Smooth muscle cell (in vitro differentiated cells): ENCODE measurements around the gene CDKN2B-AS1. TPM values are rescaled to one million over a fixed set of nuclear protein-coding genes. Genes with fewer than 3 reads are reported as not detected.
A peak's percentile ranks its signal among the peaks of the same experiment; 100 is the strongest.

Source experiments
- DNase-seq: peaks from one replicate; lab custom pipeline; 2025; ENCODE audit not compliant: unreplicated experiment; lab: John Stamatoyannopoulos, UW
- H2AFZ ChIP-seq: fragments of 200-600 bp; sonication (generic); 2 replicates; pipeline ENCODE4 v1.6.0; 2016; ENCODE audit warnings: antibody characterized with exemption, low read depth, mild to moderate bottlenecking
- H3F3A ChIP-seq: fragments of 200-600 bp; sonication (generic); 2 replicates; pipeline ENCODE4 v1.6.0; 2017; ENCODE audit warnings: antibody characterized with exemption, low read depth
- H3K27ac ChIP-seq: fragments of 200-600 bp; sonication (generic); 2 replicates; pipeline ENCODE4 v1.5.1; 2016; ENCODE audit warnings: low read depth, mild to moderate bottlenecking
- H3K27me3 ChIP-seq: fragments of 200-600 bp; sonication (generic); 2 replicates; pipeline ENCODE4 v1.6.1; 2016; ENCODE audit warnings: low read depth, mild to moderate bottlenecking
- H3K36me3 ChIP-seq: fragments of 200-600 bp; sonication (generic); 2 replicates; pipeline ENCODE4 v1.5.1; 2016; ENCODE audit warnings: low read depth
- H3K4me1 ChIP-seq: fragments of 200-600 bp; sonication (generic); 2 replicates; pipeline ENCODE4 v1.5.1; 2016; ENCODE audit warnings: low read depth
- H3K4me2 ChIP-seq: fragments of 200-600 bp; sonication (generic); 2 replicates; pipeline ENCODE4 v1.6.0; 2016; ENCODE audit warnings: mild to moderate bottlenecking
- H3K4me3 ChIP-seq: fragments of 200-600 bp; sonication (generic); 2 replicates; pipeline ENCODE4 v1.5.1; 2016; ENCODE audit warnings: mild to moderate bottlenecking
- H3K79me2 ChIP-seq: fragments of 200-600 bp; sonication (generic); 2 replicates; pipeline ENCODE4 v1.6.0; 2016; ENCODE audit warnings: low read depth, mild to moderate bottlenecking
- H3K9ac ChIP-seq: fragments of 200-600 bp; sonication (generic); 2 replicates; pipeline ENCODE4 v1.6.0; 2016; ENCODE audit warnings: low read depth
- H3K9me3 ChIP-seq: fragments of 200-600 bp; sonication (generic); replicated peaks from 2 replicates; pipeline ENCODE4 v1.5.1; 2016; ENCODE audit warnings: low read depth
- H4K20me1 ChIP-seq: fragments of 200-600 bp; sonication (generic); 2 replicates; pipeline ENCODE4 v1.6.0; 2016; ENCODE audit warnings: low read depth
- WGBS: methylation state at CpG from one replicate; pipeline ENCODE4 v1.1.7; 2016; ENCODE audit warnings: low lambda C conversion rate; 5-methylcytosine and 5-hydroxymethylcytosine counted together
- polyA plus RNA-seq: library from polyadenylated mRNA; unstranded; fragments of >200 nt; fragmentation: Nextera tagmentation; extraction: Ambion mirVana; gene quantifications from 2 replicates; pipeline ENCODE4 v1.2.1, GENCODE V29; 2016
- total RNA-seq: library from RNA; depleted of rRNA; stranded (reverse); fragments of >200 nt; gene quantifications from 2 replicates; pipeline ENCODE4 v1.2.3, GENCODE V29; 2014
- TF ChIP-seq, protein P1 (sequence below): fragments of 200-600 bp; sonication (generic); IDR thresholded peaks from 2 replicates; pipeline ENCODE4 v1.5.1; 2017; ENCODE audit warnings: borderline replicate concordance, mild to moderate bottlenecking, antibody characterized with exemption; ENCODE audit not compliant: insufficient read depth, poor library complexity, severe bottlenecking

The CDKN2B-AS1 gene
- total and polyA plus RNA-seq, 2 experiments from 2014 or later = 32.7 to 38.5 TPM

DNA sequence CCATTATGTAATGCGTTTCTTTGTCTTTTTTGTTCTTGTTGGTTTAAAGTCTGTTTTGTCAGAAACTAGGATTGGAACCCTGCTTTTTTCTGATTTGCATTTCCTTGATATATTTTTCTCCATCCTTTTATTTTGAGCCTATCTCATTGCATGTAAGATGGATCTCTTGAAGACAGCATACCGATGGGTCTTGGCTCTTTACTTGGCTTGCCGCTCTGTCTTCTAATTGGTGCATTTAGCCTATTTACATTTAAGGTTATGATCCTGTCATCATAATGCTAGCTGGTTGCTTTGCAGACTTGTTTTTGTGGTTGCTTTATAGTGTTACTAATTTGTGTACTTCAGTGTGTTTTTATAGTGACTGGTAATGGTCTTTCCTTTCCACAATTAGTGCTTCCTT is 27.8 kb downstream of the CDKN2B-AS1 start:
- Histone ChIP-seq H3K27ac (no peak overlapping the region), H3K4me1 (no peaks in the 10 kb centered on the region), H3K79me2 (no peaks in the 10 kb centered on the region), H2AFZ (no peak overlapping the region), H3F3A (no peaks in the 10 kb centered on the region), H4K20me1 (no peaks in the 10 kb centered on the region), H3K36me3 (no peaks in the 10 kb centered on the region), H3K4me2 (no peak overlapping the region), H3K4me3 (no peak overlapping the region), H3K27me3 (no peaks in the 10 kb centered on the region), H3K9me3 (no peaks in the 10 kb centered on the region), H3K9ac (no peak overlapping the region)
- no peak for DNase-seq
- 95% methylated on average over 3 of the region's 3 CpGs for WGBS
- TF ChIP-seq, protein P1, sequence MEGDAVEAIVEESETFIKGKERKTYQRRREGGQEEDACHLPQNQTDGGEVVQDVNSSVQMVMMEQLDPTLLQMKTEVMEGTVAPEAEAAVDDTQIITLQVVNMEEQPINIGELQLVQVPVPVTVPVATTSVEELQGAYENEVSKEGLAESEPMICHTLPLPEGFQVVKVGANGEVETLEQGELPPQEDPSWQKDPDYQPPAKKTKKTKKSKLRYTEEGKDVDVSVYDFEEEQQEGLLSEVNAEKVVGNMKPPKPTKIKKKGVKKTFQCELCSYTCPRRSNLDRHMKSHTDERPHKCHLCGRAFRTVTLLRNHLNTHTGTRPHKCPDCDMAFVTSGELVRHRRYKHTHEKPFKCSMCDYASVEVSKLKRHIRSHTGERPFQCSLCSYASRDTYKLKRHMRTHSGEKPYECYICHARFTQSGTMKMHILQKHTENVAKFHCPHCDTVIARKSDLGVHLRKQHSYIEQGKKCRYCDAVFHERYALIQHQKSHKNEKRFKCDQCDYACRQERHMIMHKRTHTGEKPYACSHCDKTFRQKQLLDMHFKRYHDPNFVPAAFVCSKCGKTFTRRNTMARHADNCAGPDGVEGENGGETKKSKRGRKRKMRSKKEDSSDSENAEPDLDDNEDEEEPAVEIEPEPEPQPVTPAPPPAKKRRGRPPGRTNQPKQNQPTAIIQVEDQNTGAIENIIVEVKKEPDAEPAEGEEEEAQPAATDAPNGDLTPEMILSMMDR = no peak

DNA sequence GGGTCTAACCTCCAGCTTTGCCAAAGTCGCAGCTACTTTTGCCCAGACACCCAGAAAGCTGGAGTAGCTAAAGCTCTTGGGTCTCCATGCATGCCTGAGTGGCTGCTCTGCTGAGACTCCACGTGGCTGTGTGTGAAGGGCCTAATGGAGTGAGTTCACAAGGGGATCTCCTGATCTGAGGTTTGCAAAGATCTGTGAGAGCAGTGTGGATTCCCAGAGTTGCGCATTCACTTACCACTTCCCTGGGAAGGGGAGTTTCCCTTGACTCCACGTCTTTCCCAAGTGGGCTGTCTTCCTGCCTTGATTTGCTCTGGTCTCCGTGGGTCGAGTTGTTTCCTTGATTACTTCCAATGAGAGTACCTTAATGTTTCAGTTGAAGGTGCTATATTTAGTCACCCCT is 32.1 kb downstream of the CDKN2B-AS1 start:
- H3K9ac ChIP-seq = no peak overlapping the region
- no peaks in the 10 kb centered on the region for H3F3A ChIP-seq
- no peak overlapping the region for H3K4me3 ChIP-seq
- TF ChIP-seq, protein P1 = no peak
- no peaks in the 10 kb centered on the region for H3K79me2 ChIP-seq
- H3K27me3 ChIP-seq = no peaks in the 10 kb centered on the region
- H3K27ac ChIP-seq = no peak overlapping the region
- peaks cover 14% of the 10 kb centered on the region for H3K4me1 ChIP-seq
- H4K20me1 ChIP-seq = no peaks in the 10 kb centered on the region
- H2AFZ ChIP-seq = no peak overlapping the region
- WGBS = 80% methylated on average over 6 of the region's 6 CpGs
- H3K4me2 ChIP-seq = no peak overlapping the region
- H3K36me3 ChIP-seq = no peaks in the 10 kb centered on the region
- DNase-seq = no peak
- no peaks in the 10 kb centered on the region for H3K9me3 ChIP-seq

DNA sequence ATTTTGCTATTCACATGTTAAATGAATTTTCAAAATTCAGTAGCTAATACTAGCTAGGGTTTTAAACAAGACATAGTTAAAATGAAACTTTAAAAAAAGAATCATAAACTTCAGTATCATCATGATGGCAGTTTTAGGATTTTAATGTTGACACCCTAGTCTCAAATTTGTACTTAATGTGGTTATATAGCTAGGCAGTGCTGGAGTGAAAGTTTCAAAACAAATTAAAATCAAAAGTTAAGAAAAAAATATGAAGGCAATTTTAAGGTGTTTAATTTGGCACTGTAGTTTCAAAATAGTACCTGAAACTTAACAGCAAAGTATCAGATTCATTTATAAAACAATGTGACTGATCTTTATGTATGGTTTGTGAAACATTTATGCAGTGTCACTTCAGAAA is 33.8 kb downstream of the CDKN2B-AS1 start:
- Histone ChIP-seq H3K79me2 (no peaks in the 10 kb centered on the region), H4K20me1 (no peaks in the 10 kb centered on the region), H3K9me3 (no peaks in the 10 kb centered on the region), H3K27ac (no peak overlapping the region), H3K36me3 (no peaks in the 10 kb centered on the region), H3K9ac (no peak overlapping the region), H3K27me3 (no peaks in the 10 kb centered on the region), H3K4me3 (no peak overlapping the region), H3F3A (no peaks in the 10 kb centered on the region), H3K4me2 (no peak overlapping the region), H2AFZ (no peak overlapping the region), H3K4me1 (peaks cover 14% of the 10 kb centered on the region)
- no peak for DNase-seq
- TF ChIP-seq, protein P1 = no peak

DNA sequence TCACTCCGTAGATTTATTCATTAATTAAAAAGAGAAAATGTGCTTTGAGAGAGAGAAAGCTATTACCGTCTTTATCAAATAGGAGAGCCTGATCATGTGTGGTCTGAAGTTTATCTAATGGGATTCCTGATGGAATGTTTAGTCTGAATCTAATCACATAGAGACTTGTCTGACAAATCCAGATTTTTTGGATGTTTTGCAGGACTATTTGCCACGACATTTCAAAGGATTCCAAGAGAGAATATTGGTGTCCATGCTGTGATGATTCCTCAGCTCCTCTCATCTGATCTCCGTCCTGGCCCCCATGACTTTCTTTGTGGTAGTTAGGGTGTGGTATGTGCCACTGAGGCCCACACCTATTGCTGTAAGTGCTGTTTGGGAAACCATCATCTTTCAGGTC is 34.6 kb downstream of the CDKN2B-AS1 start:
- H3K36me3 ChIP-seq = no peaks in the 10 kb centered on the region
- TF ChIP-seq, protein P1 = no peak
- no peak overlapping the region for H3K4me3 ChIP-seq
- H3K9ac ChIP-seq = no peak overlapping the region
- H3K9me3 ChIP-seq = no peaks in the 10 kb centered on the region
- no peaks in the 10 kb centered on the region for H3F3A ChIP-seq
- no peak overlapping the region for H2AFZ ChIP-seq
- H3K27me3 ChIP-seq = no peaks in the 10 kb centered on the region
- WGBS = 42% methylated on average over 4 of the region's 4 CpGs
- H3K79me2 ChIP-seq = no peaks in the 10 kb centered on the region
- H3K4me1 ChIP-seq = peaks cover 14% of the 10 kb centered on the region
- no peak for DNase-seq
- H4K20me1 ChIP-seq = no peaks in the 10 kb centered on the region
- peak overlapping the region; percentile 84 for H3K27ac ChIP-seq
- peak overlapping the region; percentile 49 for H3K4me2 ChIP-seq
